DND-41 (cell line): ENCODE results near the gene ACBD6.

Source experiments
- ATAC-seq: fragments of 200-7000 bp; cut with Tn5 transposase; 3 replicates; pipeline ENCODE4 v1.9.1; 2021; ENCODE audit warnings: low read depth; ENCODE audit not compliant: insufficient read depth
- DNase-seq: peaks from one replicate; pipeline ENCODE4 v3.0.0-alpha.2; 2020
- H2AFZ ChIP-seq: 2 replicates; pipeline ENCODE4 v1.6.0; 2012; ENCODE audit warnings: low read depth, low read length
- H3K27ac ChIP-seq: 2 replicates; pipeline ENCODE4 v1.5.1; 2012; ENCODE audit warnings: low read length, inconsistent platforms
- H3K27me3 ChIP-seq: fragments of 200-600 bp; sonication (generic); 2 replicates; pipeline ENCODE4 v1.6.0; 2012; ENCODE audit warnings: low read length, mild to moderate bottlenecking, inconsistent platforms; ENCODE audit not compliant: insufficient read depth, poor library complexity
- H3K36me3 ChIP-seq: 2 replicates; pipeline ENCODE4 v1.5.1; 2012; ENCODE audit warnings: low read length, inconsistent platforms; ENCODE audit not compliant: insufficient read depth
- H3K4me1 ChIP-seq: 2 replicates; pipeline ENCODE4 v1.5.1; 2012; ENCODE audit warnings: mild to moderate bottlenecking, low read length; ENCODE audit not compliant: insufficient read depth
- H3K4me2 ChIP-seq: 2 replicates; pipeline ENCODE4 v1.6.0; 2012; ENCODE audit warnings: mild to moderate bottlenecking, moderate library complexity, low read length, inconsistent platforms; ENCODE audit not compliant: insufficient read depth
- H3K4me3 ChIP-seq, 2 experiments: fragments of 200-600 bp in 1 of 2; shearing (Covaris generic) in 1 of 2; 2 replicates each; pipeline ENCODE4 v1.5.1; 2012 to 2016; ENCODE audit warnings: inconsistent platforms in 2 of 2, low read length in 2 of 2, mild to moderate bottlenecking in 2 of 2, low read depth in 1 of 2, moderate library complexity in 1 of 2
- H3K79me2 ChIP-seq: 2 replicates; pipeline ENCODE4 v1.6.0; 2012; ENCODE audit warnings: low read length, inconsistent platforms; ENCODE audit not compliant: insufficient read depth
- H3K9ac ChIP-seq: 2 replicates; pipeline ENCODE4 v1.6.0; 2012; ENCODE audit warnings: low read depth, mild to moderate bottlenecking, inconsistent platforms, low read length, moderate library complexity
- H3K9me3 ChIP-seq: 2 replicates; pipeline ENCODE4 v1.5.1; 2012; ENCODE audit warnings: low read length, moderate library complexity, mild to moderate bottlenecking, inconsistent platforms; ENCODE audit not compliant: insufficient read depth, severe bottlenecking
- H4K20me1 ChIP-seq: 2 replicates; pipeline ENCODE4 v1.6.0; 2012; ENCODE audit warnings: low read length; ENCODE audit not compliant: insufficient read depth
- EZH2 ChIP-seq: IDR thresholded peaks from 3 replicates; pipeline ENCODE4 v1.6.1; 2012; ENCODE audit warnings: borderline replicate concordance, low read depth, mild to moderate bottlenecking, moderate library complexity, low read length, inconsistent platforms; ENCODE audit not compliant: severe bottlenecking
- TF ChIP-seq, protein P1 (sequence below): IDR thresholded peaks from 2 replicates; pipeline ENCODE4 v1.5.1; 2012; ENCODE audit warnings: borderline replicate concordance, low read length, moderate library complexity, mild to moderate bottlenecking; ENCODE audit not compliant: poor library complexity, severe bottlenecking; ENCODE audit errors: extremely low read depth

Gene ACBD6

DNA sequence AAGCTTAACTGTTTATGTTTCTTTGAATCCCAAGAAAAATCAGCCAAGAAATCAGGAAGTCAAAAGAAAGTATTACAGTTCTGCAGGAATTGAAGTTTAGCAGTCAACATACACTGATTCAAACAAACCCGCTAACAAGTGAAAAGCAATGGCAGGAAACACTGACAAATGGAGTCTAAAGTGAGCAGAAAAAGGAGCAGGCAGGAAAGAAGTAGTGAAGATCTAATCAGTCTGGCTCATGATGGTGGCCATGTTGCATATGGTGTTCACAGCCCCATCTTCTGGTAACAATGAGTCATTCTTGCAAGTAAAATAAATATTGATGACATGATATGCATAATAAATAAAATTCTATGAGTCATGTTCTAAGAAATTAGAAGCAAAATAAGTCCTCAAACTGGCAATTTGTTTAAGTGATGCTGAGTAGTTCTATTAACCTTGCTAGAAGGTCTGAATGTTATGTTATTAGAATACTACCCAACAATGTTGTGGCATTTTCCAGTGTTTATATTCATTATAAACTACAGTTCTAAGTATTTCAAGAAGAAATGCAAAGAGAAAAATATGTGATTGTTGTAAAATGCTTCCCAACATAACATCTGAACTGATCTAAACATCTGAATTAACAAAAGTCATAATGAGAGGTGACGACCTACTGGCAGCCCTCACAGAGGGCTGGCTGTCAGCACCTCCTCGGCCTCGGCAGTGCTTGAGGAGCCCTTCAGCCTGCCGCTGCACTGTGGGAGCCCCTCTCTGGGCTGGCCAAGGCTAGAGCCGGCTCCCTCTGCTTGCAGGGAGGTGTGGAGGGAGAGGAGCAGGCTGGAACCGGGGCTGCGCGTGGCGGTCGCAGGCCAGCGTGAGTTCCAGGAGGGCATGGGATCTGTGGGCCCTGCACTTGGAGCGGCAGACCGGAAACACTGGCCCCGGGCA lies 5.7 kb upstream of the ACBD6 start:
- H3K36me3 ChIP-seq = no peaks in the 10 kb centered on the region
- H4K20me1 ChIP-seq = no peaks in the 10 kb centered on the region
- no peak overlapping the region for H3K4me2 ChIP-seq
- H3K9me3 ChIP-seq = no peaks in the 10 kb centered on the region
- H3K9ac ChIP-seq = no peak overlapping the region
- no peaks in the 10 kb centered on the region for H3K27me3 ChIP-seq
- no peak for TF ChIP-seq EZH2
- TF ChIP-seq, protein P1, sequence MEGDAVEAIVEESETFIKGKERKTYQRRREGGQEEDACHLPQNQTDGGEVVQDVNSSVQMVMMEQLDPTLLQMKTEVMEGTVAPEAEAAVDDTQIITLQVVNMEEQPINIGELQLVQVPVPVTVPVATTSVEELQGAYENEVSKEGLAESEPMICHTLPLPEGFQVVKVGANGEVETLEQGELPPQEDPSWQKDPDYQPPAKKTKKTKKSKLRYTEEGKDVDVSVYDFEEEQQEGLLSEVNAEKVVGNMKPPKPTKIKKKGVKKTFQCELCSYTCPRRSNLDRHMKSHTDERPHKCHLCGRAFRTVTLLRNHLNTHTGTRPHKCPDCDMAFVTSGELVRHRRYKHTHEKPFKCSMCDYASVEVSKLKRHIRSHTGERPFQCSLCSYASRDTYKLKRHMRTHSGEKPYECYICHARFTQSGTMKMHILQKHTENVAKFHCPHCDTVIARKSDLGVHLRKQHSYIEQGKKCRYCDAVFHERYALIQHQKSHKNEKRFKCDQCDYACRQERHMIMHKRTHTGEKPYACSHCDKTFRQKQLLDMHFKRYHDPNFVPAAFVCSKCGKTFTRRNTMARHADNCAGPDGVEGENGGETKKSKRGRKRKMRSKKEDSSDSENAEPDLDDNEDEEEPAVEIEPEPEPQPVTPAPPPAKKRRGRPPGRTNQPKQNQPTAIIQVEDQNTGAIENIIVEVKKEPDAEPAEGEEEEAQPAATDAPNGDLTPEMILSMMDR = no peak
- no peak overlapping the region for H3K4me3 ChIP-seq
- no peak overlapping the region for H3K27ac ChIP-seq
- no peaks in the 10 kb centered on the region for H3K79me2 ChIP-seq
- DNase-seq = no peak
- no peak for ATAC-seq
- no peak overlapping the region for H2AFZ ChIP-seq
- H3K4me1 ChIP-seq = peaks cover 7% of the 10 kb centered on the region

DNA sequence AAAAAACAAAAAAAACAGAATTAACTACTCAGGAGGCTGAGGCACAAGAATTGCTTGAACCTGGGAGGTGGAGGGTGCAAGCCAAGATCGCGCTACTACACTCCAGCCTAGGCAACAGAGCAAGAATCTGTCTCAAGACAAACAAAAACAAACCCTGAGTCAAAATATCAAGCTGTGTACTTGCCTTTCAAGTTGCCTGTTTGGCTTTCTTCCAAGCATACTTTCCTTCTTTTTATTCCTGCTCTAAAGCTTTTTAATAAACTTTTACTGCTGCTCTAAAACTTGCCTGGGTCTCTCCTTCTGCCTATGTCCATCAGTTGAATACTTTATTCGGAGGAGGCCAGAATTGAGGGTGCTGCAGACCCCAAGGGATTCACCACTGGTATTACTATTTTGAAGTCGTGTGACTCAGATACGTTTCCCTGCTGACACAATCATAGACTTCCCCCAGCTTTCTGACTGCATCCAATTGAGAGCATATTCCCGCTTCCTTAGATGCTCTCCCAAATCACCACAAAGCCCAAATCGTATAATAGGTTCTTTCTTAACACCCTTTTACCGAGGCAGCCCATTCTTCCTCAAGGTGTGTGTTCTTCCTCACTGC lies 3.5 kb upstream of the ACBD6 start:
- peaks cover 19% of the 10 kb centered on the region for H3K4me1 ChIP-seq
- ATAC-seq = no peak
- peaks cover 8% of the 10 kb centered on the region; the same call in 1 of the 2 replicates for H3K36me3 ChIP-seq
- no peak overlapping the region for H3K9ac ChIP-seq
- H3K4me2 ChIP-seq = no peak overlapping the region
- no peak overlapping the region for H3K27ac ChIP-seq
- no peaks in the 10 kb centered on the region for H3K27me3 ChIP-seq
- H3K9me3 ChIP-seq = no peaks in the 10 kb centered on the region
- TF ChIP-seq EZH2 = no peak
- TF ChIP-seq, protein P1 = no peak
- H3K4me3 ChIP-seq = no peak overlapping the region
- H2AFZ ChIP-seq = no peak overlapping the region
- peaks cover 17% of the 10 kb centered on the region for H3K79me2 ChIP-seq
- DNase-seq = no peak
- H4K20me1 ChIP-seq = no peaks in the 10 kb centered on the region

DNA sequence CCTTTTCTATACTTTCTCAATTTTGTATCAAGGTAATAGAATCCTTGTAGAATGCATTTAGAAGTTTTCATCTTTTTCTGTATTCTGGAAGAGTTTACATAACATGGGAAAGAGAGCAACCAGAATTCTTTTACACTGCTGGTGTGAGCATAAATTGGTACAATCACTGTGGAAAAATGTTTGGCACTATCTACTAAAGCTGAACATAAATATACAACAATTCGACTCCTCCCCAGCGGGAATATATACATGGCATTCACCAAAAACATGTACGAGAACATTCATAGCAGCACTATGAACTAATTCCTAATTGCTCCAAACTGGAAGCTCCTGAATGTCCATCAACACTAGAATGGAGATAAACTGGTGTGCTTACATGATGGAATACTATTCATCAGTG lies 1.8 kb upstream of the ACBD6 start:
- DNase-seq = no peak
- Histone ChIP-seq H4K20me1 (no peaks in the 10 kb centered on the region), H3K79me2 (peaks cover 34% of the 10 kb centered on the region), H3K36me3 (peaks cover 15% of the 10 kb centered on the region; the same call in 1 of the 2 replicates), H3K4me3 (no peak overlapping the region), H3K9ac (no peak overlapping the region), H2AFZ (peak overlapping the region; percentile 10; the same call in 1 of the 2 replicates), H3K27ac (no peak overlapping the region), H3K4me1 (peaks cover 35% of the 10 kb centered on the region), H3K9me3 (no peaks in the 10 kb centered on the region), H3K27me3 (no peaks in the 10 kb centered on the region), H3K4me2 (no peak overlapping the region)
- TF ChIP-seq, protein P1 = no peak
- TF ChIP-seq EZH2 = no peak
- no peak for ATAC-seq
